DMS 273 (cell line): ENCODE measurements around the gene DDI2.
A peak's percentile ranks its signal among the peaks of the same experiment; 100 is the strongest.
"Not testable (repeated sequence)": the region's sequence is repeated elsewhere in the genome, so short reads cannot be mapped to it uniquely, and the experiment has no call there.

Experiments
- DNase-seq: peaks from one replicate; lab custom pipeline; 2025; ENCODE audit not compliant: unreplicated experiment; lab: John Stamatoyannopoulos, UW

Gene DDI2

GRCh38 chr1:15633756-15634420 is 16.6 kb downstream of the DDI2 start:
- no peak for DNase-seq

GRCh38 chr1:15636436-15636835 is 19.2 kb downstream of the DDI2 start:
- no peak for DNase-seq

DNA sequence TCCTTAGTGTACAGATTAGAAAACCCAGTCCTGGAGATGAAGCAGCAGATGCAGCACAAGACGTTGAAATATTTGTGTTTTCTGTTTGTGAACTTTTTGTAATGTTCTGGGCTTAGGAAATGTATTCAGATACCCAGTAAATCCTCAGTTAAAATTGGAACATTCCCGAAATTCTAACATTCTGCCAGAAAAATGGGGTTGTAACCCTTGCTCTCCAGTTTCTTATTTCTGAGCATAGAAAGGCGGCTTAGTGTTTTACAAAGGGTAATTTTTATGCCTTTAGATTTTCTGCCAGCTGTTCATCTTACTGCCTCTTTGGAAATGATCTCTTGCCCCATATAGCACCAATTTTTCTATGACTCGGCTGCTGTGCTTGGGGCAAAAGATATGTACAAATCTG is 20.6 kb downstream of the DDI2 start:
- DNase-seq, result no peak

DNA sequence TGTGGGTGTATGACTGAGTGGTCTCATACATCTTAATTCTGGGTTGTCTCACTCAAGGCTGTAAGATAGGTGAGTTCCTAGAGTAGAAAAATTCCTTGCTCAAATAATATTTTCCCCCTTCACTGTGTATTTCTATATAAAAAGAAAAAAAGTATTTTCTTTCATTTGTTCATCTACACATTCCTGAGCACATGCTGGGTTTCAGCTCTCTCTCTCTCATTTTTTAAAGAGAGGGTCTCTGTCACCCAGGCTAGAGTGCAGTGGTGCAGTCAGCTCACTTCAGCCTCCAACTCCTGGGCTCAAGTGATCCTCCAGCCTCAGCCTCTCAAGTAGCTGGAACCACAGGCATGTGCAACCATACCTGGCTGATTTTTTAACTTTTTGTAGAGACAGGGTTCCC is 22.0 kb downstream of the DDI2 start:
- no peak for DNase-seq

GRCh38 chr1:15639931-15640330 is 22.7 kb downstream of the DDI2 start:
- DNase-seq, result no peak

DNA sequence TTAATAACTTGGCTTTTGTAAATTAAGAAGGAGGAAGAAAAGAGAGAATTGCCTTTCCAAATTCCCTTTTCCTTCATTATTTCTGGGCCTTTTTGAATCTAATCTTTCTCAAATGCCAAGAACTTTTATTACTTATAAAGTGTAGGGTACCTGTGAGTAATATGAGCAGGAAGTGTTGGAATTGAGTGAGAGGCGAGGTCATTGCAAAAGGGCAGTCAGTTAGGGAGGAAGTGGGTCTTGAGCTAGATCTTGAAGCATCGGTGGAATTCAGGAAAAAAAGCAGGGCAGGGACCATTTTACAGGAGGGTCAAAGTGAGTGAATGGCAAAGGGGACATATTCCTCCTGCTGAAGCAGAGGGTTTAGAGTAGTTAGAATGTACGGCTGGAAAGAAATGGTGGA is 23.4 kb downstream of the DDI2 start:
- DNase-seq, result no peak

DNA sequence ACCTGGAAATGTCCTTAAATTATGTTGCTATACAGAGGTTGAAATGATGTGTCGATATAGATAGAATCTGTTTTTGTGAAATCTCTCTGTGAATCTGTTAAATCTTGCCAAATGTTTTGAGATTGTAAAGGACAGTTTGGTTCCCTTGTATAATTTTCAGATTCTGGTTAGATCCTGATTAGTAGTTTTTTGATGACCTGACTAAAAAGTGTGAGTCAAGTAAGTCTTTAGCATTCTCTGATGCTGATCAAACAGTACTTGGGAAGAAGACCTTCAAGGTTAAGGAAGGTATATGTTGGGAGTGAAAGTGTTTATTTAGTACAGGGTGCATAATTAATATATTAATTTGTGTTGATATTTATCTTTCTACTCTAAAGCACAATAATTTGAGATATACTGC is 32.7 kb downstream of the DDI2 start:
- DNase-seq, result no peak

DNA sequence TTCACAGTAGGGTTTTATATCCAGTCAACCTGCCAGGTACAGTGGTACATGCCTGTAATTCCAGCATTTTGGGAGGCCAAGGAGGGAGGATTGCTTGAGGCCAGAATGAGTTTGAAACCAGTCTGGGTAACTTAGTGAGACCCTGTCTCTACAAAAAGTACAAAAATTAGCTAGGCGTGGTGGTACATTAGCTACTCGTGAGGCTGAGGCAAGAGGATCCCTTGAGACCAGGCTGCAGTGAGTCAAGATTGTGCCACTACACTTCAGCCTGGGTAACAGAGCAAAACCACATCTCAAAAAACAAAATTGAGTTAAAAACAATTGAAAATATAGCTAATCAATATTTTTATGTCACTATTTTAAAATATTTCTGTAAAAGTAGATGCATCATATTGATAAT is 33.2 kb downstream of the DDI2 start:
- no peak for DNase-seq

DNA sequence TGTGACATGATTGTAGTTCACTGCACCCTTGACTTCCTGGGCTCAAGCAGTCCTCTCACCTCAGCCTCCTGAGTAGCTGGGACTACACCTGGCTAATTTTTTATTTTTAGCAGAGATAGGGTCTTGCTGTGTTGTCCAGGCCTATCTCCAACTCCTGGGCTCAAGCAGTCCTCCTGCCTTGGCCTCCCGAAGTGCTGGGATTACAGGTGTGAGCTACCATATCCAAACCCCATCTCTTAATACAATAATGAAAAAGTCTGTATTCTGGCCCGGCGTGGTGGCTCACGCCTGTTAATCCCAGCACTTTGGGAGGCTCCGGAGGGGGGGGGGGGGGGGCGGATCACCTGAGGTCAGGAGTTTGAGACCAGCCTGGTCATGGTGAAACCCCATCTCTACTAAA is 34.9 kb downstream of the DDI2 start:
- not testable (repeated sequence) for DNase-seq

DNA sequence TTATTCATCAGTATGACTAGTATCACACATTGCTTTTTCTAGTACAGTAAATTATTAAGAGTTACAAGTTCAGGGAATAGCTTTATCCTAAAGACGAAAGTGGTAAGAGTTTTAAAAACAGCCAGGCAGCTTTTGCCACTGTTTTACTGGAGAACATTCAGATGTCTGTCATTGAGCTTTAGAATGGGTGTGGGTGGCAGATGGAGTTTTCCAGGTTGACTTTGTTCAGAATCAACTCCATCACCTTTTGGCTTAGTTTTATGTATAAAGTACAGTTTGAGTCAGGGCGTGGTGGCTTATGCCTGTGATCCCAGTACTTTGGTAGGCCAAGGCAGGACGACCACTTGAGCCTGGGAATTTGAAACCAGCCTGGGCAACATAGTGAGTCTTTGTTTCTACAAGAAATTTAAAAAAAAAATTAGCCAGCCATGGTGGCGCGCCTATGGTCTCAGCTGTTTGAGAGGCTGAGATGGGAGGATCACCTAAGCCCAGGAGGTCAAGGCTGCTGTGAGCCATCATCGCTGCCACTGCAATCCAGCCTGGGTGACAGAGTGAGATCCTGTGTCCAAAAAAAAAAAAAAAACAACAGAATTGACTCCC is 36.9 kb downstream of the DDI2 start:
- no peak for DNase-seq

DNA sequence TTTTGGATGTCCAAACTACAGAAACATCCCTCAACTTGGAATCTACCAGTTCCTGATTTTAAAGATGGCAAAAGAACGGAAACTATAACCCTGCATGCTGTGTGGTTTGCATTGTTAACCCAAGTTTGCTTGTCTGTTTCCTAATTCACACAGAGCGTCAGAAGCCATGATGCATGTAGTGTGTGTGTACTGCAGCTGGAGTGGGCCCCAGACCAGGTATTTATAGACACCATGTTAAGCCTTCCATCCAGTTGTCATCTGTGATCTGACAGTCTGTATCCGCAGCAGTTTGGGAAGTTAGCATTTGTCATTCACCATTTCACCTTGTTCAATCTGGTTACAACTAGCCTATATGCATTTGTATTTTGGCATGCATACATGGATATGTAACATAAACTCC is 39.2 kb downstream of the DDI2 start:
- no peak for DNase-seq

GRCh38 chr1:15657021-15657420 is 39.8 kb downstream of the DDI2 start:
- DNase-seq, result no peak

DNA sequence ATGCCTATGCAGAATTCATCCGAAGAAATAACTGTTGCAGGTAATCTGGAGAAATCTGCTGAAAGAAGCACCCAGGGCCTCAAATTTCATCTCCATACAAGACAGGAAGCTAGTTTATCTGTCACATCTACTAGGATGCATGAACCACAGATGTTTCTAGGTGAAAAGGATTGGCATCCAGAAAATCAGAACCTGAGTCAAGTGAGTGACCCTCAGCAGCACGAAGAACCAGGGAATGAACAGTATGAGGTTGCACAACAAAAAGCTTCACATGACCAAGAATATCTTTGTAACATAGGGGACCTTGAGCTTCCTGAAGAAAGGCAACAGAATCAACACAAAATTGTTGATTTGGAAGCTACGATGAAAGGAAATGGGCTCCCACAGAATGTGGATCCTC is 42.9 kb downstream of the DDI2 start:
- no peak for DNase-seq

DNA sequence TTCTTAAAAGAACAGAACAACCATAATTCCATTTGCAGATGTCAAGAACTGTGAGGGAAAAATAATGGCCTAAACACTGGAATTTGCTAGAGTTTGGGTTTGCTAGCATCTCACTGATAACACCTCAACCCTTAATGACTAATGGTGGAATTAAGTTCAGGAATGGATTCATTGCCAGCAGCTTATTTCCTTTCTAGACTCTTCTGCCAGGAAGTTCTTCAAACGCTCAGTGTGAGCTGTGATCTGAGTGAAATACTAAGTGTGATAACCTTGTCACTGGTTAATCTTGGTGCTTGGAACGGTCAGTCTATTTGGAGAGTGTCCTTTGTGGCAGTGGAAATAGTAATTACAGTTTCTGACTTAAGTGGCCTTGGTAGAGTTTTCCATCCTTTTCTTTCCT is 45.2 kb downstream of the DDI2 start:
- DNase-seq, result no peak

DNA sequence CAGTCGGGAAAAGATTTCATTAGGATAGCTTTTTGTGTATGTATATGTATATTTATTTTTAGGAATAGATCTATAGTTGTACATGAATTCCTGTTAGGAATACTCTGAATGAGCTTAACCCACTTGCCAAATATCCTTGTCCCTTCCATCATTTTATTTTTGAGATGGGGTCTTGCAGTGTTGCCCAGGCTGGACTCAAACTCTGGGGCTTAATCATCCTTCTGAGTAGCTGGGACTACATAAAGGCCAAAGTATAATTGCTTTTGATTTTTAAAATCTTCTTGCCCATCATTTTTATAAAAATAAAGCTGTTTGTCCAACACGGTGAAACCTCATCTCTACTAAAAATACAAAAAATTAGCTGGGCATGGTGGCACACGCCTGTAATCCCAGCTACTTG is 46.7 kb downstream of the DDI2 start:
- DNase-seq, result no peak

GRCh38 chr1:15667362-15667761 is 50.1 kb downstream of the DDI2 start:
- DNase-seq, result peak; percentile 57

- DNase-seq, result peak; percentile 20
Measured at GRCh38 chr1:15668089-15668754, 51.0 kb downstream of the DDI2 start.

GRCh38 chr1:15669074-15669473 is 51.8 kb downstream of the DDI2 start:
- DNase-seq, result no peak

GRCh38 chr1:15669864-15670263 is 52.6 kb downstream of the DDI2 start:
- DNase-seq, result peak; percentile 22

DNA sequence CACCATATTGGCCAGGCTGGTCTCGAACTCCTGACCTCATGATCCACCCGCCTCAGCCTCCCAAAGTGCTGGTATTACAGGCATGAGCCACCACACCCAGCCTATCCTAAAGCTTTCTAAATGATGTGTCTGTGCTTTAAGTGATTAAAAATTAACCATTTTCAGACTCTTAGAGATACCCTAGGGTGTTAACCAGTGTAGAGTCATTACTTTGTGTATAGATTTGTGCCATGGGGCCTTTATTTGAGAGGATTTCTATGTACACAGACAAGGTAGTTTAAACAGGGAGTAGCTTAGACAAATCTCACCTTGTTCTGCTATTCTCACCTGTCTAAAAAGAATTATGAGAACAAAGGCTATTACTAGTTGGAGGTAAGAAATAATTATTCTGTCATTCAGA is 54.2 kb downstream of the DDI2 start:
- no peak for DNase-seq

GRCh38 chr1:15674386-15675159 is 57.3 kb downstream of the DDI2 start:
- no peak for DNase-seq

DNA sequence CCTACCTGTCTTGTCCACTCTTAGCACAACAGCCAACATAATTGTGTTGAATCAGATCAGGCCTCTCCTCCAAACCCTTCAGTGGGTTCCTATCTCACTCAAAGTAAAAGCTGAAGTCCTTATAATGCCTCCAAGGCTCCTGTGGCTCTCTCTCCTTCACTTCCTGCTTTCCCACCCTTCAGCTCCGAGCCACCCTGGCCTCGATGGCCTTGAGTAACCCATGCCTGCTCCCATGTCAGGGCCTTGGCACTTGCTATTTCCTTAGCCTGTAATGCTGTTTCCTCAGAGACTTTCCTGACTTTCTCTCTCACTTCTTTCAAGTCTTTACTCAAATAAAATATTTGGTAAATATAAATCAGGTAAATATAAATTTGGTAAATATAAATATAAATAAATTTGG is 58.8 kb downstream of the DDI2 start:
- no peak for DNase-seq
